ENCODE results near the gene DEAF1. TPM values are rescaled to one million over a fixed set of nuclear protein-coding genes. Genes with fewer than 3 reads are reported as not detected.

The DEAF1 gene
- polyA plus RNA-seq, 1 donor (not counting 4 experiments of a cell fraction or from before 2014, with no cell fraction given), result 8.1 TPM

GRCh38 chr11:693415-693831, 1.6 kb downstream of the DEAF1 start:
- H3K9ac ChIP-seq (ENCODE audit: control insufficient read depth, extremely low read depth, insufficient read depth, low read length), result peak overlapping the region; percentile 81
- dilution Hi-C loops (cut with MboI; ENCODE audit: extremely low pct_ligation_motif_present, low sequenced_read_pairs), result no loop called here
- TF ChIP-seq CTCF (optimal IDR thresholded peaks at IDR 0.05 in 1 of 3, IDR thresholded peaks at IDR 0.05 in 1 of 3, conservative IDR thresholded peaks at IDR 0.05 in 1 of 3; ENCODE audit: extremely low read depth in 1 of 3, insufficient read depth in 2 of 3, low read length in 3 of 3), result no peak
- no peak for TF ChIP-seq EZH2 (IDR thresholded peaks at IDR 0.05; ENCODE audit: low read length)
- H3K27me3 ChIP-seq (ENCODE audit: control insufficient read depth, extremely low read depth, insufficient read depth, low read length), result no peaks in the 10 kb centered on the region
- H3K27ac ChIP-seq (ENCODE audit: control insufficient read depth, insufficient read depth, low read length), result peak overlapping the region; percentile 78
- peaks cover 8 to 12% of the 10 kb centered on the region in 2 experiments for H3K36me3 ChIP-seq (ENCODE audit: control insufficient read depth in 2 of 2, extremely low read depth in 1 of 2, insufficient read depth in 2 of 2, low read length in 2 of 2)
- DNase-seq (ENCODE audit: low read depth, low spot score), result no peak
- FAIRE-seq, result no peak
- H3K9me1 ChIP-seq (ENCODE audit: control insufficient read depth, extremely low read depth, insufficient read depth, low read length), result no peaks in the 10 kb centered on the region
- H2AFZ ChIP-seq (ENCODE audit: control insufficient read depth, low read length), result peak overlapping the region; percentile 69
- H3K4me1 ChIP-seq (ENCODE audit: control insufficient read depth, extremely low read depth, insufficient read depth, low read length), result peaks cover 43% of the 10 kb centered on the region
- H3K9me3 ChIP-seq (ENCODE audit: control insufficient read depth, low read depth, low read length), result no peaks in the 10 kb centered on the region
- H3K4me3 ChIP-seq (ENCODE audit: control insufficient read depth in 2 of 3, extremely low read depth in 1 of 3, insufficient read depth in 2 of 3, low read depth in 1 of 3, low read length in 3 of 3), result peak overlapping the region; percentile 58 to 83 (median 73)
- peaks cover 25% of the 10 kb centered on the region for H3K79me2 ChIP-seq (ENCODE audit: control insufficient read depth, insufficient read depth, low read length)
- H4K20me1 ChIP-seq (ENCODE audit: control insufficient read depth, extremely low read depth, insufficient read depth, low read length), result no peaks in the 10 kb centered on the region
- H3K4me2 ChIP-seq (ENCODE audit: control insufficient read depth, extremely low read depth, insufficient read depth, low read depth, low read length), result peak overlapping the region; percentile 80

- FAIRE-seq, result no peak
- H3K27me3 ChIP-seq (ENCODE audit: control insufficient read depth, extremely low read depth, insufficient read depth, low read length), result no peaks in the 10 kb centered on the region
- H3K79me2 ChIP-seq (ENCODE audit: control insufficient read depth, insufficient read depth, low read length), result peaks cover 25% of the 10 kb centered on the region
- no peaks in the 10 kb centered on the region for H3K9me1 ChIP-seq (ENCODE audit: control insufficient read depth, extremely low read depth, insufficient read depth, low read length)
- H3K27ac ChIP-seq (ENCODE audit: control insufficient read depth, insufficient read depth, low read length), result peak overlapping the region; percentile 78
- peaks cover 38% of the 10 kb centered on the region for H3K4me1 ChIP-seq (ENCODE audit: control insufficient read depth, extremely low read depth, insufficient read depth, low read length)
- peak overlapping the region; percentile 69 for H2AFZ ChIP-seq (ENCODE audit: control insufficient read depth, low read length)
- peaks cover 8 to 16% of the 10 kb centered on the region in 2 experiments for H3K36me3 ChIP-seq (ENCODE audit: control insufficient read depth in 2 of 2, extremely low read depth in 1 of 2, insufficient read depth in 2 of 2, low read length in 2 of 2)
- H3K4me3 ChIP-seq (ENCODE audit: control insufficient read depth in 2 of 3, extremely low read depth in 1 of 3, insufficient read depth in 2 of 3, low read depth in 1 of 3, low read length in 3 of 3), result peak overlapping the region; percentile 58 to 83 (median 73)
- H3K9me3 ChIP-seq (ENCODE audit: control insufficient read depth, low read depth, low read length), result no peaks in the 10 kb centered on the region
- H4K20me1 ChIP-seq (ENCODE audit: control insufficient read depth, extremely low read depth, insufficient read depth, low read length), result no peaks in the 10 kb centered on the region
- no peak for DNase-seq (ENCODE audit: low read depth, low spot score)
- TF ChIP-seq EZH2 (IDR thresholded peaks at IDR 0.05; ENCODE audit: low read length), result no peak
- no peak for TF ChIP-seq CTCF (optimal IDR thresholded peaks at IDR 0.05 in 1 of 3, IDR thresholded peaks at IDR 0.05 in 1 of 3, conservative IDR thresholded peaks at IDR 0.05 in 1 of 3; ENCODE audit: extremely low read depth in 1 of 3, insufficient read depth in 2 of 3, low read length in 3 of 3)
- peak overlapping the region; percentile 80 for H3K4me2 ChIP-seq (ENCODE audit: control insufficient read depth, extremely low read depth, insufficient read depth, low read depth, low read length)
- H3K9ac ChIP-seq (ENCODE audit: control insufficient read depth, extremely low read depth, insufficient read depth, low read length), result peak overlapping the region; percentile 81
- dilution Hi-C loops (cut with MboI; ENCODE audit: extremely low pct_ligation_motif_present, low sequenced_read_pairs), result no loop called here
Measured at GRCh38 chr11:692824-693414, 2.1 kb downstream of the DEAF1 start.

Measured in keratinocyte (primary cell).